Panc1 (cell line): ENCODE data around the gene MAP3K1. TPM values are rescaled to one million over a fixed set of nuclear protein-coding genes. Genes with fewer than 3 reads are reported as not detected.

Experiments used
- ATAC-seq: fragments of 200-7000 bp; cut with Tn5 transposase; 2 replicates; pipeline ENCODE4 v1.9.1; 2020; ENCODE audit warnings: mild to moderate bottlenecking, moderate library complexity
- BruUV-seq: library from RNA; stranded (reverse); fragments of 400-500 nt; replicated peaks from 2 replicates; lab custom pipeline; 2021; lab: Mats Ljungman, UMichigan
- CTCF ChIA-PET: fragments of 300-600 bp; sonication (Branson Sonifier 250); formaldehyde crosslinking; loops from one replicate; lab custom pipeline; 2022; ENCODE audit warnings: antibody characterized with exemption; lab: Charles Lee
- POLR2A ChIA-PET: fragments of 300-600 bp; sonication (Branson Sonifier 250); formaldehyde crosslinking; loops from one replicate; lab custom pipeline; 2022; ENCODE audit warnings: antibody characterized with exemption; lab: Charles Lee
- DNase-seq: peaks from one replicate; pipeline ENCODE4 v3.0.0-alpha.2; 2010; ENCODE audit warnings: low read depth, low spot score
- H3K27ac ChIP-seq: 2 replicates; pipeline ENCODE4 v1.5.1; 2011; ENCODE audit warnings: mild to moderate bottlenecking, low read length, inconsistent platforms
- H3K27me3 ChIP-seq: fragments of 200-500 bp; sonication (Bioruptor generic); 2 replicates; pipeline ENCODE4 v1.6.0; 2014; ENCODE audit warnings: low read length, inconsistent platforms; ENCODE audit not compliant: control insufficient read depth, insufficient read depth
- H3K36me3 ChIP-seq: fragments of 200-500 bp; sonication (Bioruptor generic); 2 replicates; pipeline ENCODE4 v1.5.1; 2014; ENCODE audit warnings: inconsistent platforms, mild to moderate bottlenecking, low read length, moderate library complexity; ENCODE audit not compliant: control insufficient read depth, insufficient read depth
- H3K4me1 ChIP-seq: 2 replicates; pipeline ENCODE4 v1.5.1; 2011; ENCODE audit warnings: inconsistent platforms, mild to moderate bottlenecking, low read length, moderate library complexity; ENCODE audit not compliant: control insufficient read depth, insufficient read depth
- H3K4me3 ChIP-seq, 2 experiments: 2 replicates each; pipeline ENCODE4 v1.5.1; 2011 to 2012; ENCODE audit warnings: low read depth in 2 of 2, low read length in 2 of 2, mild to moderate bottlenecking in 2 of 2, inconsistent platforms in 1 of 2, moderate library complexity in 1 of 2
- H3K9me3 ChIP-seq: fragments of 200-500 bp; sonication (Bioruptor generic); 2 replicates; pipeline ENCODE4 v1.5.1; 2014; ENCODE audit warnings: low read depth, mild to moderate bottlenecking, inconsistent platforms, low read length, moderate library complexity; ENCODE audit not compliant: control insufficient read depth, insufficient read depth
- CTCF ChIP-seq: fragments of 450-650 bp; IDR thresholded peaks from 2 replicates; pipeline ENCODE4 v1.5.1; 2017; ENCODE audit warnings: mild to moderate bottlenecking
- POLR2AphosphoS5 ChIP-seq: IDR thresholded peaks from 2 replicates; pipeline ENCODE4 v1.6.1; 2012; ENCODE audit warnings: mild to moderate bottlenecking, low read depth, low read length, moderate library complexity
- REST ChIP-seq, 2 experiments: IDR thresholded peaks; 2 replicates each; pipeline ENCODE4 v1.6.1; 2011 to 2012; ENCODE audit warnings: low read depth in 2 of 2, control low read depth in 1 of 2, low read length in 1 of 2, mild to moderate bottlenecking in 1 of 2, moderate library complexity in 1 of 2; ENCODE audit not compliant: insufficient read depth in 1 of 2
- SIN3A ChIP-seq: IDR thresholded peaks from 2 replicates; pipeline ENCODE4 v1.6.1; 2012; ENCODE audit warnings: low read depth, mild to moderate bottlenecking, low read length, moderate library complexity, borderline replicate concordance; ENCODE audit not compliant: insufficient read depth
- TCF7L2 ChIP-seq: IDR thresholded peaks from 2 replicates; pipeline ENCODE4 v1.6.1; 2011; ENCODE audit warnings: mild to moderate bottlenecking, low read depth, low read length, inconsistent platforms
- in situ Hi-C: cut with HindIII; loops from 2 replicates; pipeline ENCODE4 v1.10.0; 2016; ENCODE audit warnings: low sequenced_read_pairs, low pct_unique_long_range_greater_than_20kb
- intact Hi-C: fragments of 100-400 bp; cut with micrococcal nuclease; formaldehyde crosslinking; loops from one replicate; pipeline ENCODE4 v1.10.0; 2022; ENCODE audit not compliant: unreplicated experiment
- total RNA-seq: library from RNA; stranded (reverse); gene quantifications from one replicate; pipeline ENCODE4 v1.2.1, GENCODE V29; 2021; ENCODE audit not compliant: unreplicated experiment

The MAP3K1 gene
- total RNA-seq, 1 experiment from 2014 or later, result 6.2 TPM

GRCh38 chr5:56919942-56920662 is 104.8 kb downstream of the MAP3K1 start:
- no peaks in the 10 kb centered on the region for H3K4me1 ChIP-seq
- no peak overlapping the region for H3K27ac ChIP-seq
- intact Hi-C loops (no loop called here), in situ Hi-C loops (no loop called here)
- peaks cover 34% of the 10 kb centered on the region for H3K36me3 ChIP-seq
- TF ChIP-seq CTCF (no peak), POLR2AphosphoS5 (no peak), TCF7L2 (no peak), REST (IDR thresholded peaks at IDR 0.05; ENCODE audit: insufficient read depth in 1 of 2, low read depth in 2 of 2, low read length in 1 of 2) (no peak), SIN3A (no peak)
- DNase-seq, result no peak
- no peaks in the 10 kb centered on the region for H3K9me3 ChIP-seq
- ChIA-PET POLR2A (no interaction called here), CTCF (no interaction called here)
- BruUV-seq, result no TSS peak
- no peak for ATAC-seq
- no peaks in the 10 kb centered on the region for H3K27me3 ChIP-seq
- H3K4me3 ChIP-seq, result no peak overlapping the region

GRCh38 chr5:56922922-56923321 is 107.6 kb downstream of the MAP3K1 start:
- in situ Hi-C loops, result no loop called here
- BruUV-seq, result no TSS peak
- H3K4me3 ChIP-seq, result no peak overlapping the region
- intact Hi-C loops, result no loop called here
- H3K27me3 ChIP-seq, result no peaks in the 10 kb centered on the region
- H3K36me3 ChIP-seq, result peaks cover 42% of the 10 kb centered on the region
- H3K27ac ChIP-seq, result no peak overlapping the region
- CTCF ChIA-PET, result no interaction called here
- TF ChIP-seq REST (IDR thresholded peaks at IDR 0.05; ENCODE audit: insufficient read depth in 1 of 2, low read depth in 2 of 2, low read length in 1 of 2) (no peak), POLR2AphosphoS5 (no peak), CTCF (no peak), SIN3A (no peak), TCF7L2 (no peak)
- DNase-seq, result no peak
- no peak for ATAC-seq
- POLR2A ChIA-PET, result no interaction called here
- H3K9me3 ChIP-seq, result no peaks in the 10 kb centered on the region
- H3K4me1 ChIP-seq, result no peaks in the 10 kb centered on the region
